Mucosa of stomach (tissue), 1 donor: ENCODE data around the gene G6PC3.
"Not testable (repeated sequence)": the region's sequence is repeated elsewhere in the genome, so short reads cannot be mapped to it uniquely, and the experiment has no call there.

ENCODE experiments used
- H3K27me3 ChIP-seq: one replicate; pipeline ENCODE4 v1.7.0; 2013; ENCODE audit warnings: mild to moderate bottlenecking, low read length; ENCODE audit not compliant: control insufficient read depth, insufficient read depth
- H3K36me3 ChIP-seq: one replicate; pipeline ENCODE4 v1.7.0; 2013; ENCODE audit warnings: low read length; ENCODE audit not compliant: control insufficient read depth, insufficient read depth
- H3K4me1 ChIP-seq: one replicate; pipeline ENCODE4 v1.7.0; 2013; ENCODE audit warnings: mild to moderate bottlenecking, low read length; ENCODE audit not compliant: control insufficient read depth, insufficient read depth
- H3K4me3 ChIP-seq: one replicate; pipeline ENCODE4 v1.7.0; 2013; ENCODE audit warnings: low read length
- H3K9ac ChIP-seq: one replicate; pipeline ENCODE4 v1.7.0; 2013; ENCODE audit warnings: mild to moderate bottlenecking, low read length, moderate library complexity
- H3K9me3 ChIP-seq: one replicate; pipeline ENCODE4 v1.7.0; 2013; ENCODE audit warnings: mild to moderate bottlenecking, low read length, moderate library complexity; ENCODE audit not compliant: control insufficient read depth
- donor health status: Pancreatic carcinoma.

G6PC3 gene

DNA sequence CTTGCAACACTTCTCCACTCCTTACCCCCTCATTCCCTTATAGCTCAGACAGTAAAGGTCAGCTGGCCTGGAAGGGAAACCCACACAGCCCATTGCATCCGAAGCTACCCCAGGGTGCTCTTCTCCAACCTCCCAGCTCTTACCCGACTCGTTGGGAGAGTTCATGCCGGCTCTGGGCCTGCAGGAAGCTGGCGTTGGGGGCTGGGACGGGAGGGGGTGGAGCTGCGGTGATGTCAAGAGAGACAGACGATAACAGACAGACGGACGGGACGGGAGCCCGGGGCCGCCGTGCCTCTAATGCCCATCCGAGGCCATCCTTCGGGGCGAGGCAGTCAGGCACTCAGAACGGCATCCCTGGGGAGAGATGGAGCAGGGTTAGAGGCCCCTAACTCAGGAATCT lies 46.8 kb downstream of the G6PC3 start:
- Histone ChIP-seq H3K36me3 (no peaks in the 10 kb centered on the region), H3K4me3 (no peak overlapping the region), H3K27me3 (peaks cover 2% of the 10 kb centered on the region), H3K9ac (no peak overlapping the region), H3K9me3 (no peaks in the 10 kb centered on the region), H3K4me1 (peaks cover 10% of the 10 kb centered on the region)

- Histone ChIP-seq H3K36me3 (no peaks in the 10 kb centered on the region), H3K9me3 (no peaks in the 10 kb centered on the region), H3K4me3 (no peak overlapping the region), H3K4me1 (peaks cover 16% of the 10 kb centered on the region), H3K9ac (no peak overlapping the region), H3K27me3 (peaks cover 6% of the 10 kb centered on the region)
Observed at GRCh38 chr17:44118427-44119050, 48.0 kb downstream of the G6PC3 start.

GRCh38 chr17:44119062-44119461 lies 48.5 kb downstream of the G6PC3 start:
- no peak overlapping the region for H3K4me3 ChIP-seq
- no peaks in the 10 kb centered on the region for H3K36me3 ChIP-seq
- H3K27me3 ChIP-seq, result peaks cover 6% of the 10 kb centered on the region
- no peaks in the 10 kb centered on the region for H3K9me3 ChIP-seq
- H3K4me1 ChIP-seq, result peaks cover 16% of the 10 kb centered on the region
- peak overlapping the region; percentile 36 for H3K9ac ChIP-seq

- H3K4me3 ChIP-seq, result no peak overlapping the region
- H3K9ac ChIP-seq, result no peak overlapping the region
- peaks cover 6% of the 10 kb centered on the region for H3K27me3 ChIP-seq
- no peaks in the 10 kb centered on the region for H3K9me3 ChIP-seq
- no peaks in the 10 kb centered on the region for H3K36me3 ChIP-seq
- peaks cover 16% of the 10 kb centered on the region for H3K4me1 ChIP-seq
Observed at GRCh38 chr17:44119798-44120197, 49.3 kb downstream of the G6PC3 start.

DNA sequence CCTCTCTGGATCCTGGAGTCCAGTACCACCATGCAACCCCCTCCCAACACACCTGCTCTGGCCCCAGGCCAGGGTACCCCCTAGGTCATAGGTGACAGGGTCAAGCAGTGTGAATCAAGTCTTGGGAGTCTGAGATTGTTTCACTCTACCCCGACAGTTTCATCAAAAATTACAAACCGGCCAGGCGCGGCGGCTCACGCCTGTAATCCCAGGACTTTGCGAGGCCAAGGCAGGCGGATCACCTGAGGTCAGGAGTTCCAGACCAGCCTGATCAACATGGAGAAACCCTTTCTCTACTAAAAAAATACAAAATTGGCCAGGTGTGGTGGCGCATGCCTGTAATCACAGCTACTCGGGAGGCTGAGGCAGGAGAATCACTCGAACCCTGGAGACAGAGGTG lies 49.7 kb downstream of the G6PC3 start:
- H3K4me3 ChIP-seq, H3K36me3 ChIP-seq, H3K27me3 ChIP-seq, H3K9me3 ChIP-seq, H3K9ac ChIP-seq: not testable (repeated sequence)
- H3K4me1 ChIP-seq, result peaks cover 16% of the 10 kb centered on the region

GRCh38 chr17:44120851-44121605 lies 50.5 kb downstream of the G6PC3 start:
- no peak overlapping the region for H3K4me3 ChIP-seq
- no peaks in the 10 kb centered on the region for H3K36me3 ChIP-seq
- peaks cover 6% of the 10 kb centered on the region for H3K27me3 ChIP-seq
- peaks cover 16% of the 10 kb centered on the region for H3K4me1 ChIP-seq
- no peak overlapping the region for H3K9ac ChIP-seq
- no peaks in the 10 kb centered on the region for H3K9me3 ChIP-seq

GRCh38 chr17:44121997-44122815 lies 51.7 kb downstream of the G6PC3 start:
- H3K4me1 ChIP-seq, result peaks cover 16% of the 10 kb centered on the region
- H3K27me3 ChIP-seq, result peaks cover 6% of the 10 kb centered on the region
- H3K9ac ChIP-seq, result peak overlapping the region; percentile 77
- H3K4me3 ChIP-seq, result peak overlapping the region; percentile 38
- no peaks in the 10 kb centered on the region for H3K36me3 ChIP-seq
- no peaks in the 10 kb centered on the region for H3K9me3 ChIP-seq

- Histone ChIP-seq H3K36me3 (no peaks in the 10 kb centered on the region), H3K4me3 (peak overlapping the region; percentile 38), H3K4me1 (peaks cover 16% of the 10 kb centered on the region), H3K9me3 (no peaks in the 10 kb centered on the region), H3K9ac (peak overlapping the region; percentile 77), H3K27me3 (peaks cover 6% of the 10 kb centered on the region)
Observed at GRCh38 chr17:44122816-44123355, 52.4 kb downstream of the G6PC3 start.

GRCh38 chr17:44123356-44124117 lies 53.0 kb downstream of the G6PC3 start, which contains the start of gene HDAC5:
Gene HDAC5, minus strand, starts transcription at chr17:44123641. Its CDS starts 6,126 bp downstream, at chr17:44117515.
- H3K4me1 ChIP-seq, result peaks cover 16% of the 10 kb centered on the region
- peak within 1 kb of the TSS; percentile 57 for H3K4me3 ChIP-seq

DNA sequence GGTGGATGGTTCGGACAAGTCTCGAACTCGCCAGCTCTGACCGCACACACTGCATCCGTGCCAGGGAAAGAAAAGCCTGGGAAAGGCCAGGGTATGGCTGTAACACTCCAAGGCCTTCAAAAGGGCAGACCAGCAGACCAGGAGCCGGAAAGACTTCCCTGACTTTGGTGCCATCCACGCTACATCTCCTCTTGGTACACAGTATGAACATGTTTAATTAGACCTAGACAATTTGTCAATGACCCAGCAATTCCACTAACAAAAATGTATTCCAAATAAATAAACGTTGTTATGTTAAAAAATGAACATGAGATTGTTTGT lies 53.5 kb downstream of the G6PC3 start:
- Histone ChIP-seq H3K27me3 (peaks cover 6% of the 10 kb centered on the region), H3K9ac (peak overlapping the region; percentile 85), H3K4me3 (peak overlapping the region; percentile 57), H3K36me3 (no peaks in the 10 kb centered on the region), H3K9me3 (no peaks in the 10 kb centered on the region), H3K4me1 (peaks cover 16% of the 10 kb centered on the region)

More at GRCh38 chr17:44123356-44124117, 53.0 kb downstream of the G6PC3 start, which contains the start of gene HDAC5:
- H3K27me3 ChIP-seq, result peaks cover 6% of the 10 kb centered on the region
- no peaks in the 10 kb centered on the region for H3K36me3 ChIP-seq
- H3K9me3 ChIP-seq, result no peaks in the 10 kb centered on the region
- peak within 1 kb of the TSS; percentile 85 for H3K9ac ChIP-seq
